BJ (cell line): ENCODE data around the gene MAML2. TPM values are rescaled to one million over a fixed set of nuclear protein-coding genes. Genes with fewer than 3 reads are reported as not detected.

Experiments
- CTCF ChIA-PET: fragments of 350-600 bp; formaldehyde crosslinking; extraction: SDS; loops from one replicate; lab custom pipeline; 2021; ENCODE audit warnings: antibody characterized with exemption, inconsistent platforms; lab: Yijun Ruan, JAX
- POLR2A ChIA-PET: fragments of 300-600 bp; sonication (Branson Sonifier 250); formaldehyde crosslinking; extraction: SDS; loops from one replicate; lab custom pipeline; 2021; ENCODE audit warnings: antibody characterized with exemption; lab: Charles Lee
- DNase-seq: peaks from one replicate; pipeline ENCODE4 v3.0.0-alpha.2; 2011; ENCODE audit warnings: low read depth
- H3K27me3 ChIP-seq: 2 replicates; pipeline ENCODE4 v1.6.0; 2011; ENCODE audit warnings: low read length; ENCODE audit not compliant: control insufficient read depth, insufficient read depth
- H3K36me3 ChIP-seq: 2 replicates; pipeline ENCODE4 v1.5.1; 2011; ENCODE audit warnings: low read length; ENCODE audit not compliant: control insufficient read depth, insufficient read depth
- H3K4me3 ChIP-seq: 2 replicates; pipeline ENCODE4 v1.5.1; 2011; ENCODE audit warnings: low read depth, mild to moderate bottlenecking, control low read depth, low read length
- CTCF ChIP-seq: IDR thresholded peaks from 2 replicates; pipeline ENCODE4 v1.5.1; 2011; ENCODE audit warnings: low read depth, mild to moderate bottlenecking, control low read depth, inconsistent platforms, low read length, moderate library complexity; ENCODE audit not compliant: insufficient read depth
- polyA plus RNA-seq: library from polyadenylated mRNA; depleted of rRNA; stranded (reverse); fragments of >200 nt; gene quantifications from 2 replicates; pipeline ENCODE4 v1.2.3, GENCODE V29; 2011

MAML2 gene
- polyA plus RNA-seq, 1 experiment, result 22.0 TPM

- DNase-seq, result no peak
- no peak for TF ChIP-seq CTCF
- Histone ChIP-seq H3K36me3 (peaks cover 7% of the 10 kb centered on the region), H3K27me3 (no peaks in the 10 kb centered on the region), H3K4me3 (no peak overlapping the region)
- POLR2A ChIA-PET, result no interaction called here
- CTCF ChIA-PET, result interaction anchor here (1.1 to 2.6 kb wide), 5 partner anchors 10 to 252 kb away, joined by 3 to 16 read pairs (median 5); partner anchors contain the start of gene MAML2
Observed at GRCh38 chr11:96091476-96091875, 251.5 kb downstream of the MAML2 start.

- no peak overlapping the region for H3K4me3 ChIP-seq
- no peaks in the 10 kb centered on the region for H3K27me3 ChIP-seq
- peak; percentile 53 for DNase-seq
- CTCF ChIA-PET, result interaction anchor here (0.6 to 2.6 kb wide), 6 partner anchors 9 to 252 kb away, joined by 3 to 16 read pairs (median 4); partner anchors contain the start of gene MAML2
- POLR2A ChIA-PET, result no interaction called here
- H3K36me3 ChIP-seq, result peaks cover 7% of the 10 kb centered on the region
- TF ChIP-seq CTCF, result no peak
Observed at GRCh38 chr11:96090711-96091110, 252.3 kb downstream of the MAML2 start.

- Histone ChIP-seq H3K36me3 (peaks cover 7% of the 10 kb centered on the region), H3K4me3 (no peak overlapping the region), H3K27me3 (no peaks in the 10 kb centered on the region)
- ChIA-PET CTCF (interaction anchor here (0.7 to 1.5 kb wide), 4 partner anchors 12 to 253 kb away, joined by 3 to 5 read pairs (median 3); no protein-coding TSS in a partner anchor), POLR2A (interaction anchor here (0.7 kb wide), 1 partner anchor 28 kb away, joined by 3 read pairs; no protein-coding TSS in a partner anchor)
- DNase-seq, result no peak
- TF ChIP-seq CTCF, result no peak
Observed at GRCh38 chr11:96088914-96089313, 254.1 kb downstream of the MAML2 start.

GRCh38 chr11:96086111-96086510, 256.9 kb downstream of the MAML2 start:
- Histone ChIP-seq H3K27me3 (no peaks in the 10 kb centered on the region), H3K4me3 (no peak overlapping the region), H3K36me3 (no peaks in the 10 kb centered on the region)
- no peak for DNase-seq
- TF ChIP-seq CTCF, result no peak
- ChIA-PET CTCF (interaction anchor here (1.0 kb wide), 1 partner anchor 257 kb away, joined by 3 read pairs; the partner anchor contains the start of gene MAML2), POLR2A (no interaction called here)

- no peaks in the 10 kb centered on the region for H3K36me3 ChIP-seq
- POLR2A ChIA-PET, result no interaction called here
- no peak overlapping the region for H3K4me3 ChIP-seq
- TF ChIP-seq CTCF, result no peak
- no peak for DNase-seq
- H3K27me3 ChIP-seq, result no peaks in the 10 kb centered on the region
- CTCF ChIA-PET, result interaction anchor here (1.0 to 1.4 kb wide), 2 partner anchors 104 to 258 kb away, joined by 3 read pairs; partner anchors contain the start of gene MAML2
Observed at GRCh38 chr11:96085319-96085930, 257.6 kb downstream of the MAML2 start.
